Adrenal gland (tissue), 5 donors: ENCODE results near the gene ANO4.

Experiments used
- POLR2A ChIP-seq, 2 donors: fragments of 450-650 bp; IDR thresholded peaks; one replicate each; pipeline ENCODE4 v1.6.1; 2017; ENCODE audit warnings: antibody characterized with exemption in 2 of 2, mild to moderate bottlenecking in 2 of 2, moderate library complexity in 1 of 2
- TF ChIP-seq, protein P1 (sequence below), 6 experiments: fragments of 450-650 bp in 4 of 6; fragments of 200-600 bp in 2 of 6; sonication (generic) in 1 of 6; IDR thresholded peaks; 1 replicate in 5 of 6; 2 replicates in 1 of 6; pipeline versions ENCODE4 v1.5.1 to v1.8.0; 2016 to 2021; ENCODE audit warnings: antibody characterized with exemption in 6 of 6, mild to moderate bottlenecking in 2 of 6, moderate library complexity in 1 of 6
- donor health status: DM: no; HTN: no; CAD: no.

DNA sequence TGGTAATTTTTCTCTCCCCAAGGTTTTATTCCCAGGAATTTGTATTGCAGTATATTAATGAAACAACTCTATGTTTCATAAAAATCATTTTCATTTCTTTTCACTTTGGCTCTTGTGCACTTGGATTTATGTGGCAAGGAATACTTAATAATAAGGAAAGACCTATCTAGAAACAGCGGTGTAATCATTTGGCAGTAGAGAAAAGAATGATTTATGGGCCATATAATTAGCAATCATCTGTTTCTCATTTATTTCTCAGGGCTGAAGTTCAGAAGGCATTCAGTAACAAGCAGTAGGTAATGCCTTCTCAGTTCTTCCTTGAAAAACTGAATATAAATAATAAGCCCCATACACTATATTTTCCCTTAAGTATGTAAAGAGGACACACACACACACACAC lies 172.6 kb downstream of the ANO4 start:
- TF ChIP-seq, protein P1, sequence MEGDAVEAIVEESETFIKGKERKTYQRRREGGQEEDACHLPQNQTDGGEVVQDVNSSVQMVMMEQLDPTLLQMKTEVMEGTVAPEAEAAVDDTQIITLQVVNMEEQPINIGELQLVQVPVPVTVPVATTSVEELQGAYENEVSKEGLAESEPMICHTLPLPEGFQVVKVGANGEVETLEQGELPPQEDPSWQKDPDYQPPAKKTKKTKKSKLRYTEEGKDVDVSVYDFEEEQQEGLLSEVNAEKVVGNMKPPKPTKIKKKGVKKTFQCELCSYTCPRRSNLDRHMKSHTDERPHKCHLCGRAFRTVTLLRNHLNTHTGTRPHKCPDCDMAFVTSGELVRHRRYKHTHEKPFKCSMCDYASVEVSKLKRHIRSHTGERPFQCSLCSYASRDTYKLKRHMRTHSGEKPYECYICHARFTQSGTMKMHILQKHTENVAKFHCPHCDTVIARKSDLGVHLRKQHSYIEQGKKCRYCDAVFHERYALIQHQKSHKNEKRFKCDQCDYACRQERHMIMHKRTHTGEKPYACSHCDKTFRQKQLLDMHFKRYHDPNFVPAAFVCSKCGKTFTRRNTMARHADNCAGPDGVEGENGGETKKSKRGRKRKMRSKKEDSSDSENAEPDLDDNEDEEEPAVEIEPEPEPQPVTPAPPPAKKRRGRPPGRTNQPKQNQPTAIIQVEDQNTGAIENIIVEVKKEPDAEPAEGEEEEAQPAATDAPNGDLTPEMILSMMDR (IDR thresholded peaks at IDR 0.05), result no peak
- no peak for TF ChIP-seq POLR2A (IDR thresholded peaks at IDR 0.05)
